CD1c-positive myeloid dendritic cell (primary cell): ENCODE data around the gene EMP3.
"Not testable (repeated sequence)": the region's sequence is repeated elsewhere in the genome, so short reads cannot be mapped to it uniquely, and the experiment has no call there.

Experiments
- DNase-seq: peaks from one replicate; pipeline ENCODE4 v3.0.0-alpha.2; 2016; ENCODE audit errors: extremely low spot score

The EMP3 gene

GRCh38 chr19:48317708-48317960, 7.7 kb upstream of the EMP3 start:
- DNase-seq = not testable (repeated sequence)

DNA sequence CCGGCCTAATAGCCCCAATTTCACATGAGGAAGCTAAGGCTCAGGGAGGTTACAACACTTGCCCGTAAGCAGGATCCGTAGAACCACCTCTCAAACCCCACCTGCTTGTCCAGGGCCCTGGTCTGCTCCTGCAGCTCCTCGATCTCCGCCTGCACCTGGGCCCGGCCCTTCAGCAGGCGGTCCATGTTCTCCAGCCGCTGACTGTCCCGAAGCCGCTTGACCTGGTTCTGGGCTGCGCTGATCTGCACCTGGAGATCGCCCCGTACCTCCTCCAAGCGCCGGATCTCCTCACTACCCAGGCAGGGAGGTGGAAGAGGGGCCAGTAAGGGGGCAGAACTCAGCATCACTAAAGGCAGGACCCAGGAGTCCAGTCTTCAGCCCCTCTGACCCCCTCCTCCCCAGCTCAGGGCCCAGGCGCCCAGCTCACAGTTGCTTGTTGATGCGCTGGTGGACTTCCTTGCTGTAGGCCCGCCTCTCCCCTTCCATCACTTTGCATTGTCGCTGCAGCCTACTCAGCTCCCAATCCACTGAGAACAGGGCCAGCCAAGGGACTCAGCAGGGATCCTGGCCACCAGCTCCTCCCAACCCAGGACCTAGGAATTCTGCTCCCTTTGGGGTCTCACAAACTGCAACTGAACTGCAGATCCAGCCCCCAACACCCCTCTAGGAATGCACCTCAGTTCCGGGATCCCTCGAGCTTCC, 6.9 kb upstream of the EMP3 start:
- no peak for DNase-seq

DNA sequence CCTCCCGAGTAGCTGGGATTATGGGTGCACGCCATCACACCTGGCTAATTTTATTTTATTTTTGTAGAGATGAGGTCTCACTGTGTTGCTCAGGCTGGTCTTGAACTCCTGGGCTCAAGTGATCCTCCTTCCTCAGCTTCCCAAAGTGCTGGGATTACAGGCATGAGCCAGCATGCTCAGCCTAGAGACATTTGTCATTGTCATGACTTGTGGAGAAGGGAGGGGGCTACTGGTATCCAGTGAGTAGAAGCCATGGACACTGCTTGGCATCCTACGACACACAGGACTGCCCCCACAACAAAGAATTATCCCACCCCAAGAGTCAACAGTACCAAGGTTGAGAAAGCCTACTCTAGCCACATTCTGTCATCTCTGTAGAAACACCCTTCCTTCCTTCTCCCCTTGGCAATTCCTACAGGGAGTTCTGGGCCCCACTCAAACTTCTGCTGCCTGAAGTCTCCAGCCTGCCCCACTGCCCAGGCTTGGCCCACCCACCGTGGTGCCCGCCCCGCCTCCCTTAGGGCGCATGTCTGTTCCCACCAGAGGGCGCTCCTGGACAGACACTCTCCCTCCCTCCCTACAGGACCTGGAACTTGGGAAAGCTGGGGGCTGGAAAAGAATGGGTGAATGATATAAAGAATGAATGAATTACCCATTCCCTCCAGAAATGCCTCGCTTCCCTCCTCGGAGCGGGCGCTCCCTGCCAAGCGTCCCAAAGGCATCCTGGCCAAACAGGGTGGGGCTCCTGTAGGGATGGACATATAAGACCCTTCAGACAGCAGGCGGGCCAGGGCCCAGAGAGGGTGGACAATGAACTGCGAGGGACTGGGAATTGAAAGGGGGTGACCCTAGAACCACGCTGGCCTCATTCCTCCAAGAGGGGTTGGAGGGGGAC, 5.5 kb upstream of the EMP3 start:
- DNase-seq = peak; percentile 84

GRCh38 chr19:48321372-48321621, 4.1 kb upstream of the EMP3 start:
- peak; percentile 92 for DNase-seq

GRCh38 chr19:48321622-48322591, 3.4 kb upstream of the EMP3 start:
- peak; percentile 98 for DNase-seq

- DNase-seq = peak; percentile 60
Observed at GRCh38 chr19:48329167-48329891, 4.0 kb downstream of the EMP3 start.

GRCh38 chr19:48330012-48330681, 4.8 kb downstream of the EMP3 start:
- DNase-seq = peak; percentile 89

DNA sequence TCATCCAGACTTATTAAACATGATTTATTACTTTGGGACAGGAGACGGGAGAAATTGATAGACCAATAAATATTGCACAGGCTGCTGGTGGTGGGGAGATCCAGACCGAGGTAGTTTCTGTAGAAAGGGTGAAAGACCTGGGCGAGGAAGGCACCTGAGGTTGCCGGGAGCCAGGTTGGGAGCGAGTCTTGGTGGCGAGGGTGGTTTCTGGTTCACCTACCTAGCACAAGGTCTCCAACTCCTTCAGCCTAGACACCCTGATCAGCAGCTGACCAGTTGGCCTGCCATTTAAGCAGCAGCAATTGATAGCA, 7.0 kb downstream of the EMP3 start:
- no peak for DNase-seq

DNA sequence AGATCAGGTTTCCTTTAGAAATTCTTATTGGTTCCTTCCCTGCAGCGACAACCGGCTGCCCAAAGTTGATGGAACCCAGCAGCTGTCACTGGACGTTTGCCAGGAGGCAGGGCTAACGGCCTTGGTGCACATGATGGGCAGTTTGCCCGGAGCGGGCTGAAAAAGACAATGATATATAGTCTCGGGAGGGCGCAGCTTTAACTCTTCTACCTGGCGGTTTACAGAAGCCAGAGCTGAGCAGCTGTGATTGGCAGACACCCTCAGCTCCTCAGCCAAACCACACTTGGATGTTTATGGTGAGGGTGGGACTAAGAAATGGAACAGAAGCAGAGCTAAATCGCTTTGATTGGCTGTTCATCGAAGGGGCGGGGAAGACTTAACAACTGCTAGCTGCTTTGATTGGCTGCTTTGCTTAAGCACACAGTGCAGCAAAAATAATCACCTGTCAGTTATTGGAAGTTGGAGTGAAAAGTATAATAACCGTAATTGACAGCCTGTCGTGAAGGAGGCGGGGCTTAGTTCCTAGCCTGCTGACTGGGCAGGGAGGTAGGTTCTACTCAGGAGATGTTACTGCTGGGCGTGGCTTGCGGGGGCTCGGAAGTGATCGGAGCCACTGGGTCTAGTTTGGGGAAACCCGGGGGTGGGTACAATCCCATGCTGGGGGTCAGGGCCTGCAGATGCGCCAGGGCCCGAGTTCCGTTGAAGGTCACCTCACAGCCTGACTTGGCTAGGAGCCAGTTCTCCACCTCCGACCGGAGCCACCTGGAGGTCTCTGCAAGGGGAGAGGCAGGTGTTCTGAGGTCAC, 7.5 kb downstream of the EMP3 start:
- DNase-seq = peak; percentile 97

DNA sequence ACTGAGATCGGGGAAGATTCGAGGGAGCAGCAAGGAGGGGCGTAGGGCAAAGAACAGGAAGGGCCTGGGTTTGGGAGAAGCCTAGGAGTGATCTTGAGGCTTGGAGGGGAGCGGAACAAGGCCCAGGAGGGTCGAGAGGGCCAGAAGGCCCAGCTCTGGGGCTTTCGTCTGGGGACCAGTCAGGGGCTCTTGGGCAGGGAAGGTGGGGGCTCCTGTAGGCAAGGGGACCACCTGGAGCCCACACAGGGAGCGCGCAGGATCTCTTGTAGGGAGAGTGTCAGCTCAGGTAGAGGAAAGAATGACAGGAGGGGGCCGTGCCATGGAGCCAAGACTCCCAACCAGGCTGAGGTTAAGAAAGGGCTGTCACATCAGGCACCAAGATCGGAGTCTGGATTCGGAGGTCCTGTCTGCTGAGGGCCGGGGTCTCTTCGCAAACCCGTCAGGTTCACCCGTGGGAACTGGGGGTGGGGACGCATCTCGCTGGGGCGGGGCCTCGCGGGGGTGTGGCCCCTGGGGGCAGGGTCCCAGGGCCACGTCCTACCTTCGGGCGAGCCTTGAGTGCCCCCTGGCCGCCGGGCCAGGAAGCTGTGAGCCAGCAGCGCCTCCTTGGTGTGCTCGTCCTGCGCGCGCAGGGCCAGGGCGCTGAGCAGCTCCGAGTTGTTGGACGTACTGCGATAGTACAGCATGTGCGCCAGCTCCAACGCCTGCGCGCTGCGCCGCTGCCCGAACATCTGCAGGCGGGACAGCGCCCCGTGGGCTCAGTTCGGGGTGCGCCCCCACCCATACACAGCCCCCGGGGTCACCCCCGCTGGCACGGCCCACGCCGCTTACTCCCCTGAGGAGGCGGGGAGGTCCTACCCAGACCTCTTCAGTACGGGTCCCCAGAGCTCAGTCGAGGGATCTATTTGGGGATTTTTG, 8.4 kb downstream of the EMP3 start:
- peak; percentile 95 for DNase-seq

- DNase-seq = no peak
Observed at GRCh38 chr19:48338253-48338755, 13.0 kb downstream of the EMP3 start.

GRCh38 chr19:48338802-48339503, 13.6 kb downstream of the EMP3 start:
- DNase-seq = no peak

DNA sequence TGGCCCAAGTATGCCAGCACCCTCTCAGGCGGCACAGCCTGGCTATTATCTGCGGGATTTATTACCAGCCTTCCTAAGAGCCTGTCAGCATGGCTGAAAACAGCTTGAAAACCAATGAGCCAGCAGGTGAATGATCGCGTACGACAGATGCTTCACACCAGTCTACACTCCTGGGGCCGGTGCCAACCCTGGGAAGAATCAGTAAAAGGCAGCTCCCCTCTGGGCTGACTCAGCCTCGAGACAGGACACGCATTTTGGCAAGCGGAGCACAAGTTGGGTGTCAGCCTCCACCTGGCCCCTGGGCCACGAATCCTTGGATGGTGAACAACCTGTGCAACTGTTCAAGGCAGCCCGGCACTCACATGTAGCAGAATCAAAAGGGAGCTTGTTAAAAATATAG, 15.6 kb downstream of the EMP3 start:
- no peak for DNase-seq

DNA sequence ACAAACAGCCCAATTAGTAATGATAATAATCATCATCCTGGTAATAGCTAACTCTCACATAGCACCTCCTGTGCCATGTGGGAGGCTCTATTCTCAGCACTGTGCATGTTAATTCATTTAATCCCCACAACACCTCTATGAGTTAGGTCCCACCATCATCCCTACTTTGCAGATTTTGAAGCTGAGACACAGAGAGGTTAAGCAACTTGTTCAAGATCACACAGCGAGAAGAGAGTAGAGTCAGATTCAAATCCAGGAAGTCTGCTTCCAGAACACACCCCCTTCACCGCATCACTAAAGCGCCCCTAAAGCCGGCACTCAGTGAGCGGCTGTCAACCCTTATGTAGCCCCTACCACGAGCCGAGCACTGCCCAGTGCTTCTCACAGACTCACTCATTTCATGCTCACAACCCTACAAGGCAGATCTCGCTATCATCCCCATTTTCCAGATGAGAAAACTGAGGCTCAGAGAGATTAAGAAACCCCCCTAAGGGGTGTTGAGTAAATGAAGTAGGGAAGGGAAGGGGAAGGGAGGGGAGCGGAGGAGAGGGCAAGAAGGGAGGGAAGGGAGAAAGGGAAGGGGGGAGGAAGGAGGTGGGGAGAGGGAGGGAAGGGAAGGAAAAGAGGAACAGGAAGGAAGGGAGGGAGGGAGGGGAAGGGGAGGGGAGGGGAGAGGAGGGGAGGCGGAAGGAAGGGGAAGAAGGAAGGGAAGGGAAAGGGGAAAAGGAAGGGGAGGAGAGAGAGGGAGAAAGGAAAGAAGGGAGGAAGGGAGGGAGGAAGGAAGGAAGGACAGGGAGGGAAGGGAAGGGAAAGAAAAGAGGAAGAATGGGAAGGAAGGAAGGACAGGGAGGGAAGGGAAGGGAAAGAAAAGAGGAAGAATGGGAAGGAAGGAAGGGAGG, 16.4 kb downstream of the EMP3 start:
- no peak for DNase-seq

DNA sequence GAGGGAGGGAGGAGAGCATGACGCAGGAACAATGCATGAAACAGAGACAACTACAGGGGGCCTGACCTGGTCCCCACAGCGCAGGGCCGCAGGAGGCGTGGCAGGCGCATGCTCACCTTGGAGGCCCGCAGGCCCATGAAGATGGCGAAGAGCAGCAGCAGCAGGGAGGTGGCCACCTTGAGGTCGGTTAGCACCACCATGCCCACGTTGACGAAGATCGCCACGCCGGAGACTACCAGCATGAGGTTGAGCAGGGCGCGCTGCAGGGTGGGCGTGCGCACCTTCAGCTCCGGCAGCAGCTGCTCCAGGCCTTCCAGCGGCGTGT, 17.0 kb downstream of the EMP3 start:
- no peak for DNase-seq

GRCh38 chr19:48342841-48343540, 17.6 kb downstream of the EMP3 start:
- DNase-seq = no peak

- DNase-seq = no peak
Observed at GRCh38 chr19:48344892-48345291, 19.5 kb downstream of the EMP3 start.
